GM23338 (cell line): ENCODE measurements around the gene KAT14. TPM values are rescaled to one million over a fixed set of nuclear protein-coding genes. Genes with fewer than 3 reads are reported as not detected.
"Not testable (repeated sequence)": the region's sequence is repeated elsewhere in the genome, so short reads cannot be mapped to it uniquely, and the experiment has no call there.

Experiments used
- ATAC-seq: fragments of 200-7000 bp; cut with Tn5 transposase; 3 replicates; pipeline ENCODE4 v1.9.1; 2020
- DNase-seq: peaks from one replicate; pipeline ENCODE4 v3.0.0-alpha.2; 2015; ENCODE audit warnings: low spot score
- H2AFZ ChIP-seq: fragments of 200-600 bp; sonication (generic); 2 replicates; pipeline ENCODE4 v1.8.0; 2016; ENCODE audit warnings: antibody characterized with exemption, mild to moderate bottlenecking, moderate library complexity
- H3F3A ChIP-seq: fragments of 200-600 bp; sonication (generic); replicated peaks from 2 replicates; pipeline ENCODE4 v1.8.0; 2017; ENCODE audit warnings: antibody characterized with exemption, mixed run types, low read depth
- H3K27ac ChIP-seq: fragments of 200-600 bp; sonication (generic); 2 replicates; pipeline ENCODE4 v1.6.1; 2016; ENCODE audit warnings: low read depth
- H3K27me3 ChIP-seq: fragments of 200-600 bp; sonication (generic); 2 replicates; pipeline ENCODE4 v1.8.0; 2016; ENCODE audit warnings: mild to moderate bottlenecking, mixed run types, moderate library complexity; ENCODE audit not compliant: insufficient read depth
- H3K36me3 ChIP-seq: fragments of 200-600 bp; sonication (generic); 2 replicates; pipeline ENCODE4 v1.8.0; 2016; ENCODE audit warnings: mild to moderate bottlenecking; ENCODE audit not compliant: insufficient read depth
- H3K4me1 ChIP-seq: fragments of 200-600 bp; sonication (generic); 2 replicates; pipeline ENCODE4 v1.8.0; 2016; ENCODE audit warnings: mild to moderate bottlenecking, moderate library complexity; ENCODE audit not compliant: insufficient read depth
- H3K4me2 ChIP-seq: fragments of 200-600 bp; sonication (generic); 2 replicates; pipeline ENCODE4 v1.7.1; 2017; ENCODE audit warnings: mixed run types
- H3K4me3 ChIP-seq: fragments of 200-600 bp; sonication (generic); 2 replicates; pipeline ENCODE4 v1.6.1; 2016; ENCODE audit warnings: mixed run types
- H3K79me2 ChIP-seq: fragments of 200-600 bp; sonication (generic); replicated peaks from 2 replicates; pipeline ENCODE4 v1.8.0; 2017; ENCODE audit warnings: mild to moderate bottlenecking; ENCODE audit not compliant: insufficient read depth
- H3K9me2 ChIP-seq: fragments of 200-600 bp; sonication (generic); 2 replicates; pipeline ENCODE4 v1.8.0; 2017; ENCODE audit not compliant: insufficient read depth
- H4K20me1 ChIP-seq: fragments of 200-600 bp; sonication (generic); replicated peaks from 2 replicates; pipeline ENCODE4 v1.8.0; 2017; ENCODE audit warnings: mild to moderate bottlenecking; ENCODE audit not compliant: insufficient read depth
- H3K27ac Mint-ChIP-seq: 2 replicates; pipeline ENCODE4 v1.8.0; 2020; ENCODE audit warnings: inconsistent platforms, mild to moderate bottlenecking, moderate library complexity, mixed read lengths
- H3K27me3 Mint-ChIP-seq: 3 replicates; pipeline ENCODE4 v1.8.0; 2022; ENCODE audit warnings: low read depth, mild to moderate bottlenecking, moderate library complexity, mixed read lengths, inconsistent platforms; ENCODE audit not compliant: insufficient read depth, poor library complexity
- H3K36me3 Mint-ChIP-seq: 3 replicates; pipeline ENCODE4 v1.8.0; 2021; ENCODE audit warnings: low read depth, mild to moderate bottlenecking, inconsistent platforms, moderate library complexity, mixed read lengths
- H3K4me1 Mint-ChIP-seq: 3 replicates; pipeline ENCODE4 v1.8.0; 2020; ENCODE audit warnings: mild to moderate bottlenecking, inconsistent platforms, mixed read lengths
- H3K4me3 Mint-ChIP-seq: 3 replicates; pipeline ENCODE4 v1.8.0; 2021; ENCODE audit warnings: moderate library complexity, mild to moderate bottlenecking, inconsistent platforms, mixed read lengths
- H3K9me3 Mint-ChIP-seq: 3 replicates; pipeline ENCODE4 v1.8.0; 2020; ENCODE audit warnings: moderate library complexity, mild to moderate bottlenecking, inconsistent platforms, mixed read lengths
- CREB1 ChIP-seq: fragments of 250-450 bp; sonication (Bioruptor Pico); IDR thresholded peaks from 2 replicates; pipeline ENCODE4 v1.5.0; 2020; ENCODE audit warnings: low read depth, mild to moderate bottlenecking, moderate library complexity
- EZH2phosphoT487 ChIP-seq: fragments of 200-600 bp; sonication (generic); IDR thresholded peaks from one replicate; pipeline ENCODE4 v1.8.1; 2018; ENCODE audit warnings: antibody characterized with exemption; ENCODE audit not compliant: unreplicated experiment
- NANOG ChIP-seq: IDR thresholded peaks from 2 replicates; pipeline ENCODE4 v1.6.1; 2016; ENCODE audit warnings: antibody characterized with exemption, borderline replicate concordance
- POLR2AphosphoS5 ChIP-seq: IDR thresholded peaks from 2 replicates; pipeline ENCODE4 v1.6.1; 2016; ENCODE audit warnings: antibody characterized with exemption, low read depth
- ZNF331 ChIP-seq: fragments of 250-450 bp; sonication (Bioruptor Pico); IDR thresholded peaks from 2 replicates; pipeline ENCODE4 v1.5.0; 2020; ENCODE audit warnings: low read depth, mild to moderate bottlenecking, moderate library complexity
- polyA plus RNA-seq: library from polyadenylated mRNA; unstranded; fragments of >200 nt; fragmentation: Nextera tagmentation; extraction: Ambion mirVana; gene quantifications from 2 replicates; pipeline ENCODE4 v1.2.1, GENCODE V29; 2016
- total RNA-seq: library from RNA; depleted of rRNA; stranded (reverse); fragments of >200 nt; shearing (Covaris generic); gene quantifications from 2 replicates; pipeline ENCODE4 v1.2.3, GENCODE V29; 2014
- TF ChIP-seq, protein P1 (sequence below): fragments of 250-450 bp; sonication (Bioruptor Pico); IDR thresholded peaks from 2 replicates; pipeline ENCODE4 v1.5.0; 2020; ENCODE audit warnings: mild to moderate bottlenecking, moderate library complexity
- TF ChIP-seq, protein P2 (sequence below), 2 experiments: fragments of 200-600 bp in 1 of 2; sonication (generic) in 1 of 2; conservative IDR thresholded peaks; 2 replicates each; pipeline versions ENCODE4 v1.5.1 to v1.6.1; 2016 to 2017; ENCODE audit warnings: antibody characterized with exemption in 2 of 2, low read depth in 2 of 2, mild to moderate bottlenecking in 2 of 2, moderate library complexity in 1 of 2

The KAT14 gene
- total and polyA plus RNA-seq, 2 experiments from 2014 or later, result 17.8 to 25.0 TPM

DNA sequence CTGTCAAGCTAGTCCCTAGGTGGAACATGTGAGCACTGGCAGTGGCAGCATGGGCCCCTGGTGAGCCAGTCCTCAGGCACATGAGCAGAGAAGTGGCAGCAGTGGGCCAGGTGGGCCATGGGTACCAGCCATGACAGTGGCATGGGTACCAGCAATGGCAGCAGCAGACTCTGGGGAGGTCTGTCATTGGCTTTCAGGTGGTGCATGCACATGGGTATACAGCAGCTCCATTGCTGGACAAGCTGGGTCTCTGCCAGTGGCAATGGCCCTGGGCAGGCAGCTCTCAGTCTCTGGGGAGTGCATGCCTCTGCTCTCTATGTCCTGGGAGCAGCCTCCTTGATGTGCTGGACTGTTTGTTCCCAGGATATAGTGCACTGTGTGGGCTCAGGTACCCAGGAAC is 65.3 kb downstream of the KAT14 start:
- H3K4me2 ChIP-seq, result no peak overlapping the region
- Mint-ChIP-seq H3K4me1 (peaks cover 7% of the 10 kb centered on the region; the same call in 2 of the 3 replicates), H3K27ac (no peak overlapping the region), H3K4me3 (no peak overlapping the region), H3K27me3 (peaks cover 2% of the 10 kb centered on the region), H3K9me3 (no peaks in the 10 kb centered on the region; the same call in 2 of the 3 replicates), H3K36me3 (peaks cover 3% of the 10 kb centered on the region; the same call in 1 of the 3 replicates)
- H3K27ac ChIP-seq, result no peak overlapping the region
- no peaks in the 10 kb centered on the region for H4K20me1 ChIP-seq
- TF ChIP-seq EZH2phosphoT487 (no peak), ZNF331 (no peak)
- H3K9me2 ChIP-seq, result peaks cover 8% of the 10 kb centered on the region; the same call in 1 of the 2 replicates
- no peak for ATAC-seq
- H3F3A ChIP-seq, result no peaks in the 10 kb centered on the region
- H3K36me3 ChIP-seq, result no peaks in the 10 kb centered on the region
- no peak overlapping the region for H3K4me3 ChIP-seq
- H3K27me3 ChIP-seq, result no peaks in the 10 kb centered on the region
- no peaks in the 10 kb centered on the region for H3K79me2 ChIP-seq
- no peak for DNase-seq
- no peaks in the 10 kb centered on the region for H3K4me1 ChIP-seq
- no peak overlapping the region for H2AFZ ChIP-seq

DNA sequence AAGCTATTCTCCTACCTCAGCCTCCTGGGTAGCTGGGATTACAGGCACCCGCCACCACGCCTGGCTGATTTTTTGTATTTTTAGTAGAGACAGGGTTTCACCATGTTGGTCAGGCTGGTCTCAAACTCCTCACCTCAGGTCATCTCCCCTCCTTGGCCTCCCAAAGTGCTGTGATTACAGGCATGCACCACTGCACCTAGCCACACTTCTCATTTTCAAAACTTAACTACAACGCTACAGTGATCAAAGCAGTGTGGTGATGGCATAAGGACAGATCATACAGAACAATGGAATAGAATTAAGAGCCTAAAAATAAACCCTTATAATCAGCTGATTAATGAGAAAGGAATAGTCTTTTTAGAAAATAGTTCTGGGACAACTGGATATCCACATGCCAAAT is 66.0 kb downstream of the KAT14 start:
- H3K27ac ChIP-seq, H3K4me1 Mint-ChIP-seq, H3F3A ChIP-seq, H3K79me2 ChIP-seq, ATAC-seq, H3K9me3 Mint-ChIP-seq, H2AFZ ChIP-seq, H3K36me3 ChIP-seq, H3K4me3 Mint-ChIP-seq, H3K27me3 ChIP-seq, H3K27me3 Mint-ChIP-seq, H3K4me3 ChIP-seq, H3K4me1 ChIP-seq, H3K27ac Mint-ChIP-seq, DNase-seq, H4K20me1 ChIP-seq, H3K4me2 ChIP-seq, H3K9me2 ChIP-seq, H3K36me3 Mint-ChIP-seq: not testable (repeated sequence)

DNA sequence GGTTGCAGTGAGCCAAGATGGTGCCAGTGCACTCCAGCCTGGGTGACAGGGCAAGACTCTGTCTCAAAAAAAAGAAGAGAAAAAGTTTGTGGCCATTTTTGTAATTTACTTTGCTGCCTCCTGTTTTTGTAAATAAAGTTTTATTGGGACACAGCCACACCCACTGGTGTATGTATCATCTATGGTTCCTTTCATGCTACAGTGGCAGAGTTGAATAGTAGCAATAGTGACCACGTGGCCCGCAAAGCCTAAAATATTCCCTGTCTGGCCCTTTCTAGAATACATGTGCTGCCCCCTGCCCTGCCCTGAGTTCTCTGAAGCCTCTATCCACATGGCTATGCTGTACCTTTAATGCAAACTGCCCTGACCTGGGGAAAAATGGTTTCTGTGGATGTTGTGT is 75.3 kb downstream of the KAT14 start:
- Histone ChIP-seq H3K27ac (no peak overlapping the region), H4K20me1 (no peaks in the 10 kb centered on the region), H3K36me3 (no peaks in the 10 kb centered on the region), H3K4me3 (no peak overlapping the region), H3K4me1 (no peaks in the 10 kb centered on the region), H3F3A (no peaks in the 10 kb centered on the region), H3K4me2 (no peak overlapping the region), H3K27me3 (no peaks in the 10 kb centered on the region), H3K79me2 (no peaks in the 10 kb centered on the region), H3K9me2 (no peaks in the 10 kb centered on the region), H2AFZ (peak overlapping the region; percentile 52)
- Mint-ChIP-seq H3K36me3 (no peaks in the 10 kb centered on the region), H3K9me3 (no peaks in the 10 kb centered on the region), H3K4me3 (no peak overlapping the region), H3K27ac (no peak overlapping the region), H3K27me3 (peaks cover 2% of the 10 kb centered on the region), H3K4me1 (peaks cover 4% of the 10 kb centered on the region; the same call in 2 of the 3 replicates)
- ATAC-seq, result no peak
- DNase-seq, result no peak
- TF ChIP-seq, protein P1, sequence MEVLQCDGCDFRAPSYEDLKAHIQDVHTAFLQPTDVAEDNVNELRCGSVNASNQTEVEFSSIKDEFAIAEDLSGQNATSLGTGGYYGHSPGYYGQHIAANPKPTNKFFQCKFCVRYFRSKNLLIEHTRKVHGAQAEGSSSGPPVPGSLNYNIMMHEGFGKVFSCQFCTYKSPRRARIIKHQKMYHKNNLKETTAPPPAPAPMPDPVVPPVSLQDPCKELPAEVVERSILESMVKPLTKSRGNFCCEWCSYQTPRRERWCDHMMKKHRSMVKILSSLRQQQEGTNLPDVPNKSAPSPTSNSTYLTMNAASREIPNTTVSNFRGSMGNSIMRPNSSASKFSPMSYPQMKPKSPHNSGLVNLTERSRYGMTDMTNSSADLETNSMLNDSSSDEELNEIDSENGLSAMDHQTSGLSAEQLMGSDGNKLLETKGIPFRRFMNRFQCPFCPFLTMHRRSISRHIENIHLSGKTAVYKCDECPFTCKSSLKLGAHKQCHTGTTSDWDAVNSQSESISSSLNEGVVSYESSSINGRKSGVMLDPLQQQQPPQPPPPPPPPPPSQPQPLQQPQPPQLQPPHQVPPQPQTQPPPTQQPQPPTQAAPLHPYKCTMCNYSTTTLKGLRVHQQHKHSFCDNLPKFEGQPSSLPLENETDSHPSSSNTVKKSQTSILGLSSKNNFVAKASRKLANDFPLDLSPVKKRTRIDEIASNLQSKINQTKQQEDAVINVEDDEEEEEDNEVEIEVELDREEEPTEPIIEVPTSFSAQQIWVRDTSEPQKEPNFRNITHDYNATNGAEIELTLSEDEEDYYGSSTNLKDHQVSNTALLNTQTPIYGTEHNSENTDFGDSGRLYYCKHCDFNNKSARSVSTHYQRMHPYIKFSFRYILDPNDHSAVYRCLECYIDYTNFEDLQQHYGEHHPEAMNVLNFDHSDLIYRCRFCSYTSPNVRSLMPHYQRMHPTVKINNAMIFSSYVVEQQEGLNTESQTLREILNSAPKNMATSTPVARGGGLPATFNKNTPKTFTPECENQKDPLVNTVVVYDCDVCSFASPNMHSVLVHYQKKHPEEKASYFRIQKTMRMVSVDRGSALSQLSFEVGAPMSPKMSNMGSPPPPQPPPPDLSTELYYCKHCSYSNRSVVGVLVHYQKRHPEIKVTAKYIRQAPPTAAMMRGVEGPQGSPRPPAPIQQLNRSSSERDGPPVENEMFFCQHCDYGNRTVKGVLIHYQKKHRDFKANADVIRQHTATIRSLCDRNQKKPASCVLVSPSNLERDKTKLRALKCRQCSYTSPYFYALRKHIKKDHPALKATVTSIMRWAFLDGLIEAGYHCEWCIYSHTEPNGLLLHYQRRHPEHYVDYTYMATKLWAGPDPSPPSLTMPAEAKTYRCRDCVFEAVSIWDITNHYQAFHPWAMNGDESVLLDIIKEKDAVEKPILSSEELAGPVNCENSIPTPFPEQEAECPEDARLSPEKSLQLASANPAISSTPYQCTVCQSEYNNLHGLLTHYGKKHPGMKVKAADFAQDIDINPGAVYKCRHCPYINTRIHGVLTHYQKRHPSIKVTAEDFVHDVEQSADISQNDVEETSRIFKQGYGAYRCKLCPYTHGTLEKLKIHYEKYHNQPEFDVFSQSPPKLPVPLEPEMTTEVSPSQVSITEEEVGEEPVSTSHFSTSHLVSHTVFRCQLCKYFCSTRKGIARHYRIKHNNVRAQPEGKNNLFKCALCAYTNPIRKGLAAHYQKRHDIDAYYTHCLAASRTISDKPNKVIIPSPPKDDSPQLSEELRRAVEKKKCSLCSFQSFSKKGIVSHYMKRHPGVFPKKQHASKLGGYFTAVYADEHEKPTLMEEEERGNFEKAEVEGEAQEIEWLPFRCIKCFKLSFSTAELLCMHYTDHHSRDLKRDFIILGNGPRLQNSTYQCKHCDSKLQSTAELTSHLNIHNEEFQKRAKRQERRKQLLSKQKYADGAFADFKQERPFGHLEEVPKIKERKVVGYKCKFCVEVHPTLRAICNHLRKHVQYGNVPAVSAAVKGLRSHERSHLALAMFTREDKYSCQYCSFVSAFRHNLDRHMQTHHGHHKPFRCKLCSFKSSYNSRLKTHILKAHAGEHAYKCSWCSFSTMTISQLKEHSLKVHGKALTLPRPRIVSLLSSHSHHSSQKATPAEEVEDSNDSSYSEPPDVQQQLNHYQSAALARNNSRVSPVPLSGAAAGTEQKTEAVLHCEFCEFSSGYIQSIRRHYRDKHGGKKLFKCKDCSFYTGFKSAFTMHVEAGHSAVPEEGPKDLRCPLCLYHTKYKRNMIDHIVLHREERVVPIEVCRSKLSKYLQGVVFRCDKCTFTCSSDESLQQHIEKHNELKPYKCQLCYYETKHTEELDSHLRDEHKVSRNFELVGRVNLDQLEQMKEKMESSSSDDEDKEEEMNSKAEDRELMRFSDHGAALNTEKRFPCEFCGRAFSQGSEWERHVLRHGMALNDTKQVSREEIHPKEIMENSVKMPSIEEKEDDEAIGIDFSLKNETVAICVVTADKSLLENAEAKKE, result no peak
- no peak for TF ChIP-seq NANOG
- no peak for TF ChIP-seq CREB1 (CRISPR knock-in tag)
- no peak for TF ChIP-seq ZNF331
- TF ChIP-seq, protein P2, sequence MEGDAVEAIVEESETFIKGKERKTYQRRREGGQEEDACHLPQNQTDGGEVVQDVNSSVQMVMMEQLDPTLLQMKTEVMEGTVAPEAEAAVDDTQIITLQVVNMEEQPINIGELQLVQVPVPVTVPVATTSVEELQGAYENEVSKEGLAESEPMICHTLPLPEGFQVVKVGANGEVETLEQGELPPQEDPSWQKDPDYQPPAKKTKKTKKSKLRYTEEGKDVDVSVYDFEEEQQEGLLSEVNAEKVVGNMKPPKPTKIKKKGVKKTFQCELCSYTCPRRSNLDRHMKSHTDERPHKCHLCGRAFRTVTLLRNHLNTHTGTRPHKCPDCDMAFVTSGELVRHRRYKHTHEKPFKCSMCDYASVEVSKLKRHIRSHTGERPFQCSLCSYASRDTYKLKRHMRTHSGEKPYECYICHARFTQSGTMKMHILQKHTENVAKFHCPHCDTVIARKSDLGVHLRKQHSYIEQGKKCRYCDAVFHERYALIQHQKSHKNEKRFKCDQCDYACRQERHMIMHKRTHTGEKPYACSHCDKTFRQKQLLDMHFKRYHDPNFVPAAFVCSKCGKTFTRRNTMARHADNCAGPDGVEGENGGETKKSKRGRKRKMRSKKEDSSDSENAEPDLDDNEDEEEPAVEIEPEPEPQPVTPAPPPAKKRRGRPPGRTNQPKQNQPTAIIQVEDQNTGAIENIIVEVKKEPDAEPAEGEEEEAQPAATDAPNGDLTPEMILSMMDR (conservative IDR thresholded peaks at IDR 0.05; ENCODE audit: low read depth in 2 of 2), result no peak
- no peak for TF ChIP-seq POLR2AphosphoS5
